T follicular helper cell (primary cell): Measurements from ENCODE around the gene SYNE2.

Experiments used
- DNase-seq: peaks from one replicate; pipeline ENCODE4 v3.0.0-alpha.2; 2020; ENCODE audit warnings: low read depth

The SYNE2 gene

GRCh38 chr14:64253672-64254071 lies 400.9 kb downstream of the SYNE2 start:
- DNase-seq = no peak

- no peak for DNase-seq
Observed at GRCh38 chr14:64255756-64256155, 403.0 kb downstream of the SYNE2 start.

GRCh38 chr14:64260418-64260817 lies 407.6 kb downstream of the SYNE2 start:
- no peak for DNase-seq

GRCh38 chr14:64265222-64265621 lies 412.4 kb downstream of the SYNE2 start:
- no peak for DNase-seq

GRCh38 chr14:64266239-64266638 lies 413.4 kb downstream of the SYNE2 start:
- DNase-seq = no peak

GRCh38 chr14:64272019-64272418 lies 419.2 kb downstream of the SYNE2 start:
- no peak for DNase-seq
